BLaER1 treated with 17β-estradiol and CSF1 and Interleukin-3, amounts not matched to agents 10 nM and 100 nM (cell line): Measurements from ENCODE around the gene CPLX1.
"Not testable (repeated sequence)": the region's sequence is repeated elsewhere in the genome, so short reads cannot be mapped to it uniquely, and the experiment has no call there.

ENCODE experiments used
- H3K27ac ChIP-seq, 11 experiments: shearing (Covaris generic); formaldehyde crosslinking; 2 replicates each; pipeline ENCODE4 v1.8.1; 2022
- H3K27me3 ChIP-seq, 11 experiments: shearing (Covaris generic); formaldehyde crosslinking; 2 replicates each; pipeline ENCODE4 v1.8.1; 2022
- H3K36me3 ChIP-seq, 11 experiments: shearing (Covaris generic); formaldehyde crosslinking; 2 replicates each; pipeline ENCODE4 v1.8.1; 2022
- H3K4me1 ChIP-seq, 10 experiments: shearing (Covaris generic); formaldehyde crosslinking; 2 replicates each; pipeline ENCODE4 v1.8.1; 2022
- H3K4me2 ChIP-seq, 11 experiments: shearing (Covaris generic); formaldehyde crosslinking; 2 replicates each; pipeline ENCODE4 v1.8.1; 2022
- H3K4me3 ChIP-seq, 10 experiments: shearing (Covaris generic); formaldehyde crosslinking; 2 replicates each; pipeline ENCODE4 v1.8.1; 2022
- H3K9ac ChIP-seq, 11 experiments: shearing (Covaris generic); formaldehyde crosslinking; 2 replicates each; pipeline ENCODE4 v1.8.1; 2022
- H3K9me3 ChIP-seq, 11 experiments: shearing (Covaris generic); formaldehyde crosslinking; replicated peaks in 1 of 11; 2 replicates each; pipeline ENCODE4 v1.8.1; 2022
- H4K20me1 ChIP-seq, 11 experiments: shearing (Covaris generic); formaldehyde crosslinking; 2 replicates each; pipeline ENCODE4 v1.8.1; 2022
- Cebpa-rat ChIP-seq, 11 experiments: shearing (Covaris generic); IDR thresholded peaks; 2 replicates each; pipeline ENCODE4 v1.8.1; 2022

CPLX1 gene

DNA sequence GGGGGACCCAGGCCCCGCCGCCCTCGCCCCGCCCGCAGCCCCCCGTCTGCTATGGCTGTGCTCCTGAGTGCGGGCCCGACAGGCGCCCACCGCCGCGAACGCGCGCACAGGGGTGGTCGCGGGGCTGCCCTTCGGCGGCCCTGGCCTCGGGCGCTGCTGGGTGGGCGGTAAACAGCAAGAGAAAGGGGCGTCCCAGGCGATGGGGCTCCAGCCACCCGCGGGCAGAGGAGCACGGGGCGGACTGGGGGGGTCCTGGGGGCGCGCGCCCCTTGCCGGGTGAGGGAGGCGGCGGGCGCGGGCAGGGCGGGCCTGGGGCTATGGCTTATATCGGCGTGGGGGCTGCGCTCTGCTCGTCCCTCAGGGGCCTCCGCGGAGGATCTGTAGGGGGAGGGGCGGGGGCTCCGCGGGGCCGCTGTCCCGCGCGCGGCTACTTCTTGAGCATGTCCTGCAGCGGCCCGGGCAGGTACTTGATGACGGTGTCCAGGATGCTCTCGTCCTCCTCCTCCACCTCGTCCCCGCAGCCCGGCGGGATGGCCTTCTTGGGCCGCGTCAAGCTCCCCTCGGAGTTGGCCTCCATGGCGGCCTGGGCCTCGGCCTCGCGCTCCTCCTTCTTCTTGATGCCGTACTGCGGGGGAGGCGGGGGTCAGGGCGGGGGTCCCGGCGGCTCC, 39.7 kb downstream of the CPLX1 start:
- no peaks in the 10 kb centered on the region for H3K9me3 ChIP-seq
- H3K9ac ChIP-seq, result no peak overlapping the region
- H3K4me1 ChIP-seq, result peaks cover 36 to 52% (median 40%) of the 10 kb centered on the region in 10 experiments
- peaks cover under 1 to 20% (median 1%) of the 10 kb centered on the region in 11 experiments; a peak in 14 of 22 replicates for H3K27me3 ChIP-seq
- no peak overlapping the region for H3K4me3 ChIP-seq
- no peaks in the 10 kb centered on the region for H3K36me3 ChIP-seq
- 0 out of 22 replicates have a peak overlapping the region, but pooled peaks of 1 of the 11 experiments have one; percentile 55 for H3K4me2 ChIP-seq
- no peak overlapping the region for H3K27ac ChIP-seq
- H4K20me1 ChIP-seq, result peaks cover 0 to 4% (median 2%) of the 10 kb centered on the region in 11 experiments; a peak in 8 of 22 replicates
- no peak for TF ChIP-seq Cebpa-rat (IDR thresholded peaks at IDR 0.05)

DNA sequence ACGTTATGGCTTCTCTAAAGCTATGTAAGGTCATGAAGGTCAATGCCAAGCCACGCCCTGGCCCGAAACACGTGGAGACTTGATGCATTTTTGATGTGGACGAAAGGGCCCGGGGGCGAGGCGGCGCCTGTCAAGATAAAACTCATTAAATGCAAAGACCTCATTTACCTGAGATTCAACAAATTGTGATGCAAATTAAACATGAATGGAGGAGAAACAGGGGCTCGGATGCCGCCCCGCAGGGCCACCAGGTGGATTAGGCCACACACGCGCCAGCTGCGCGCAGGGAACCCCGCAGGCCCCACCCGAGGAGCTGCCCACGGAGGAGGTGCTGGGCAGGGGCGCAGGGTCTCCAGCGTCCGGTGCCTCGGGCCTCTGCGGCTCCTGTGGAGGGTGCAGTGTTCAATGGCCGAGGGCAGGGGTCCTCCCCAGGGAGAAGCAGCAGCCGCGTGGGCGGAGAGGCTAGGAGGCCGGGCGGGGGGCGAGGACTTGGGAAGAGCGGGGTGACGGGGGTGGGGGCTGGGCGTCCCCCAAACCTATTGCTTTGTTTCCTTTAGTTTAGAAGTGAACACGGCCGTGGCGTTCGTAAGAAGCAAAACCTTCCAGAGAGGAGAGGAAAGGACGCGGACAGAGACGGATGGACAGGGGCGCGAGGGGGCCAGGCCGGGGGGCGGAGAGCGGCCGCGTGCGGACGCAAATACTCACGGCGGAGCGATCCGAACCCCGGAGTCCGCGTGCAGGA, 40.4 kb downstream of the CPLX1 start:
- TF ChIP-seq Cebpa-rat (IDR thresholded peaks at IDR 0.05), result no peak
- no peak overlapping the region for H3K4me2 ChIP-seq
- H3K4me3 ChIP-seq, result no peak overlapping the region
- H3K4me1 ChIP-seq, result peaks cover 39 to 55% (median 41%) of the 10 kb centered on the region in 10 experiments
- peaks cover 0 to 3% (median under 1%) of the 10 kb centered on the region in 11 experiments; a peak in 9 of 22 replicates for H3K36me3 ChIP-seq
- H3K27me3 ChIP-seq, result peaks cover 0 to 15% (median 0%) of the 10 kb centered on the region in 11 experiments; a peak in 6 of 22 replicates
- H3K9ac ChIP-seq, result no peak overlapping the region
- no peak overlapping the region for H3K27ac ChIP-seq
- peaks cover 0 to 10% (median 7%) of the 10 kb centered on the region in 11 experiments; a peak in 10 of 22 replicates for H4K20me1 ChIP-seq
- no peaks in the 10 kb centered on the region for H3K9me3 ChIP-seq

DNA sequence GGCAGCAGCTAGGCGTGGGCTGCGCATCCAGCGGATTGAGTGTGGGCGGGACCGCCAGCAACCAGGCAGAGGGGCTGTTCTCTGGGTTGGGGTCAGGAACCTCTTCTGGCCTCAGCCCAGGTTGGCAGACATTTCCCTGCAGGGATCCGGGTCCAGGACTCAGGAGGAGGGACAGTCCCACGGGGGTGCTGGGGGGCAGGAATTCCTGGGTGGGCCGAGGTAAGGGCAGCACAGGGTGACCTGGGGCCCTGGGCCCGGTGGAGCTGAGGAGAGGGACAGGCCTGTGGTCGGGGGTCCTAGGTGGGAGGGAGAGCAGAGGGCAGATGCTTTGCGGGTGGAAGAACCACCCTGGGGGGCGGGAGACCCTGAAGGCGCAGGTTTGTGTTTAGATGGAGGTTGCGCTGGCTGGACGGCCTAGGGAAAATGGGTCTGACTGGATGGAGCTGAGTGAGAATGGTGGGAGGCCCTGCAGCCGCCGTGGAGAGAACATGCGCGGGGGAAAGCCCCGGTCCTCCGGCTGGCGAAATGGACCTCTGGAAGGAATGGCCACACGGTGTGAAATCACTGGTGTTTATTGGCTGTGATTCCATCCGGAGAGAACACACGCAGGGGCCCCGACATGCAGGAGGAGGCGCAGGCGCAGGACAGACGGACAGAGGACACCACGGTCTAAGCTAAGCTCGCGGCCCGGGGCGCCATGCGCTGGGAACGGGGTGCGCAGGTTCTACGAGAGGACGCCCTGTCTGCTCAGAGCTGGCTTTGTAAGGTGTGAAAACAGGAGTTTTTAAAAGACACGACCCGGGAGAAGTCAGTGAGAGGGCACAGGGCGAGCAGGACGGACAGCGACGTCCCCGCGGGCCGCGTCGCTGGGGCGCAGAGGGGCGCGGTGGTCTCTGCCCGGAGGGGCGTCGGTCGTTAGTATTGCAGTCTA, 41.3 kb downstream of the CPLX1 start:
- peaks cover 7 to 12% (median 8%) of the 10 kb centered on the region in 11 experiments for H3K36me3 ChIP-seq
- peak overlapping the region in 5 of 11 experiments; percentile 84 to 100 (median 96); a peak in 5 of 22 replicates for H3K27ac ChIP-seq
- H4K20me1 ChIP-seq, result peaks cover 4 to 18% (median 15%) of the 10 kb centered on the region in 11 experiments; a peak in 18 of 22 replicates
- peaks cover 0 to 10% (median 0%) of the 10 kb centered on the region in 11 experiments; a peak in 3 of 22 replicates for H3K27me3 ChIP-seq
- H3K9me3 ChIP-seq, result no peaks in the 10 kb centered on the region
- H3K4me1 ChIP-seq, result peaks cover 48 to 64% (median 49%) of the 10 kb centered on the region in 10 experiments
- H3K9ac ChIP-seq, result peak overlapping the region in 1 of 11 experiments; percentile 9; a peak in 1 of 22 replicates
- H3K4me3 ChIP-seq, result no peak overlapping the region
- peak overlapping the region; percentile 86 to 95 (median 92); a peak in 21 of 22 replicates for H3K4me2 ChIP-seq
- no peak for TF ChIP-seq Cebpa-rat (IDR thresholded peaks at IDR 0.05)

DNA sequence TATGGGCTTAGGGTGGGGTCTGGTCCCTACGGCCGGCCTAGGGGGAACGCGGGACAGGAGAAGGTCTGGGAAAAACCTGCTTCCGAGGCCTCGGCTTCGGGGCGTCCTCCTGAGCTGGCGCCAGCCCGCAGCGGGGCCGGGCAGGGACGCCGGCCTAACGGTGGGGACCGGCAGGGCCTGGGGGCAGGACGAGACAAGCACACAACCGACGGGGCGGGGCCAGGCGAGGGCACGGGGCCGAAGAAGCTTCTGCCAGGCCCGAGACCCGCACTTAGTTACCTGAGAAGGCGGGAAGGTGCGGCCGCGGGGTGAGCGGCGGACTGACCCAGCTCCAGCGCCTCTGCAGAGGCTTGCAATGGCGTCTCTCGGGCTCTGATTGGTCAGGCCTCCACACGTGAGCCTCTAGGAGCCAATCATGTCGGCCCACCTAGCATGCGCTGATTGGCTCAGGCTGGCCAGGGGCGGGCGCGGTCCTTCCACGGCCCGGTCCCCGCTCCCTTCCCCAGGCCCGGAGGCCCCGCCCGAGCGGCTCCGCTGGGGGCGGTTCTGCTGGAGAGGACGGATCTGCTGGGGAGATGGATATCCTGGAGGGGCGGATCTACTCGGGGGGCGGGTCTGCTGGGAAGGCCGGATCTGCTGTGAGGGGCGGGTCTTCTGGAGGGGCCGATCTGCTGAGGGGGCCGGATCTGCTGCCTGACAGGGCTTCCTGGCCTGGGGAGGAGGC, 44.3 kb downstream of the CPLX1 start:
- Histone ChIP-seq H3K27ac (peak overlapping the region; percentile 91 to 100 (median 98)), H3K4me1 (peaks cover 42 to 60% (median 51%) of the 10 kb centered on the region in 10 experiments), H3K4me2 (peak overlapping the region; percentile 92 to 99 (median 96)), H3K9ac (peak overlapping the region; percentile 97 to 100 (median 99)), H3K9me3 (peaks cover 0 to 8% (median 0%) of the 10 kb centered on the region in 11 experiments; a peak in 2 of 22 replicates), H3K4me3 (peak overlapping the region; percentile 90 to 100 (median 98)), H4K20me1 (peaks cover 17 to 48% (median 42%) of the 10 kb centered on the region in 11 experiments; a peak in 20 of 22 replicates), H3K27me3 (peaks cover 0 to 10% (median 0%) of the 10 kb centered on the region in 11 experiments; a peak in 1 of 22 replicates), H3K36me3 (peaks cover 36 to 42% (median 38%) of the 10 kb centered on the region in 11 experiments)
- TF ChIP-seq Cebpa-rat (IDR thresholded peaks at IDR 0.05), result no peak

DNA sequence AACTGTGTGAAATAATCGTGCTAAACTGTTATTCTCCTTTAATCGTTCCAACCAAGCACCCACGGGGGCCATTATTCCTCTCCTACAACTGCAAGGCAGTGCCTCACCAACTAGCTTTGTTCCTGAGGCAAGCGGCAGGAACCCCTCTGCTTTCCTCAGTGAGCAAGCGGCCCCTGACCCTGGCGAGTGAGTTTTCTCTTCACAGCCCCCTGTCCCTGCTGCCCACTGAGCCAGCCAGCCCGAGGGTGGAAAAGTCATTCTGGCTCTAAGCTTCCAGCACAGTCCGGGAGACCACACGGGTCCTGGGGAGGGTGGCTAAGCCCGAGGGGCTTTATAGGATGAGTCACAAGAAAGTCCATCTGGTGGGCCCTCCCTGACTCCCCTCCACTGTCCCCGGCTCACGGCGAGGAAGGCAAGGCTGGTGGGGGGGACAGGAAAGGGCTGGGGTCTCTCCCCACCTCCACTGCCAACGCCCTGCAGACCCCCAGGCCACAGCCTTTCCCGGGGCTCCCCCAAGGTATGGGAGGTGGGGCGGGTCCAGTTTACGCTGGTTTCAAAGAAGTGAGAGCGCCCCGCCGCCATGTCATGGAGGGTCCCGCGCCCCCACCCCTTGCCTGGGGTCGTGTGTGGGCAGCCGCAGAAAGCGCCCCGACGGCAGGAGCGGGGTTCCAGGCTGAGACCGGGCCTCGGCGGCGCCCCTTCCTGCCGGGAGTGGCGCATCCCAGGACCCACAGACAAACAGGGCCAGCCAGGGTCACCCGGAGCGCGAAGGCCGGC, 45.0 kb downstream of the CPLX1 start:
- peak overlapping the region; percentile 86 to 99 (median 96) for H3K4me2 ChIP-seq
- no peak for TF ChIP-seq Cebpa-rat (IDR thresholded peaks at IDR 0.05)
- peaks cover 17 to 56% (median 49%) of the 10 kb centered on the region in 11 experiments; a peak in 21 of 22 replicates for H4K20me1 ChIP-seq
- H3K9me3 ChIP-seq, result peaks cover 0 to 12% (median 3%) of the 10 kb centered on the region in 11 experiments; a peak in 8 of 22 replicates
- H3K4me1 ChIP-seq, result peaks cover 42 to 58% (median 51%) of the 10 kb centered on the region in 10 experiments
- peak overlapping the region; percentile 90 to 100 (median 98) for H3K4me3 ChIP-seq
- peaks cover 44 to 49% (median 46%) of the 10 kb centered on the region in 11 experiments for H3K36me3 ChIP-seq
- peak overlapping the region; percentile 91 to 100 (median 98) for H3K27ac ChIP-seq
- peaks cover 0 to 10% (median 0%) of the 10 kb centered on the region in 11 experiments; a peak in 1 of 22 replicates for H3K27me3 ChIP-seq
- peak overlapping the region; percentile 97 to 100 (median 99) for H3K9ac ChIP-seq

DNA sequence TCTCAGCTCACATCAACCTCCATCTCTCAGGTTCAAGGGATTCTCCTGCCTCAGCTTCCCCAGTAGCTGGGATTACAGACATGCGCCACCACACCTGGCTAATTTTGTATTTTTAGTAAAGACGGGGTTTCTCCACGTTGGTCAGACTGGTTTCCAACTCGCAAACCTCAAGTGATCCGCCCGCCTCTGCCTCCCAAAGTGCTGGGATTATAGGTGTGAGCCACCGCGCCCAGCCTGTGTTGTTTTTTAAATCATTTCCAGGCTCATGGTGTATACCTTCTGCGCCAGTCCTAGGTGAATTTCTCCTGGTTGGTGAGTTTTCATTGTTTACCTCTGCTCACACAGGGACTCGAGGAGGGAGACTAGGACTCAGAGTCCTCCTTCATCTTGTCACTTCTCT, 45.7 kb downstream of the CPLX1 start:
- peaks cover 42 to 58% (median 51%) of the 10 kb centered on the region in 10 experiments for H3K4me1 ChIP-seq
- peaks cover 17 to 62% (median 56%) of the 10 kb centered on the region in 11 experiments; a peak in 21 of 22 replicates for H4K20me1 ChIP-seq
- H3K9me3 ChIP-seq, result peaks cover 0 to 19% (median 9%) of the 10 kb centered on the region in 11 experiments; a peak in 13 of 22 replicates
- peak overlapping the region; percentile 90 to 100 (median 98) for H3K4me3 ChIP-seq
- H3K36me3 ChIP-seq, result peaks cover 50 to 56% (median 52%) of the 10 kb centered on the region in 11 experiments
- H3K27ac ChIP-seq, result peak overlapping the region in 10 of 11 experiments; percentile 96 to 100 (median 98); a peak in 21 of 22 replicates
- not testable (repeated sequence) for H3K27me3 ChIP-seq
- peak overlapping the region; percentile 97 to 100 (median 99) for H3K9ac ChIP-seq
- peak overlapping the region; percentile 86 to 99 (median 96) for H3K4me2 ChIP-seq

DNA sequence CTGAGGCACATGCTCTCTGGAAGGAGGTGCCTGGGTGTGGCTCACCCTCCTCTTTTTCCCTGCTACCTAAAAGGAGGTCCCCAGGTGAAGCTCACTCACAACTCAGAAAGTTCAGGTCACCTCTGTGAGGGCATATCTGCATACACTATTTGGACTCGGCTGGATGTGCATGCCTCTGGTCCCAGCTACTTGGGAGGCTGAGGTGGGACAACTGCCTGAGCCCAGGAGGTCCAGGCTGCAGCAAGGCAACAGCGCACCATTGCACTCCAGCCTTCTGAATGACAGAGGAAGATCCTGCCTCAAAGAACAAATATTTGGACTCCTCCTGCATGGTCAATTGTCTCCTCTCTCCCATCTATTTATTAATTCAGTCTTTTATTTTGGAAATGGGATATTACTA, 46.4 kb downstream of the CPLX1 start:
- H4K20me1 ChIP-seq, result peaks cover 23 to 69% (median 63%) of the 10 kb centered on the region in 11 experiments; a peak in 21 of 22 replicates
- no peaks in the 10 kb centered on the region for H3K27me3 ChIP-seq
- no peak for TF ChIP-seq Cebpa-rat (IDR thresholded peaks at IDR 0.05)
- peak overlapping the region; percentile 86 to 99 (median 96) for H3K4me2 ChIP-seq
- peak overlapping the region in 8 of 11 experiments; percentile 97 to 100 (median 99); a peak in 9 of 22 replicates for H3K9ac ChIP-seq
- H3K4me1 ChIP-seq, result peaks cover 40 to 55% (median 46%) of the 10 kb centered on the region in 10 experiments
- H3K9me3 ChIP-seq, result peaks cover 0 to 26% (median 16%) of the 10 kb centered on the region in 11 experiments; a peak in 14 of 22 replicates
- H3K4me3 ChIP-seq, result peak overlapping the region in 8 of 10 experiments; percentile 90 to 100 (median 98); a peak in 9 of 20 replicates
- H3K36me3 ChIP-seq, result peaks cover 57 to 63% (median 59%) of the 10 kb centered on the region in 11 experiments
- H3K27ac ChIP-seq, result no peak overlapping the region
